Measurements from ENCODE around the gene TLR1.

The TLR1 gene

GRCh38 chr4:38829237-38829636, 24.6 kb upstream of the TLR1 start:
- H3K4me3 ChIP-seq: no peak overlapping the region
- no peaks in the 10 kb centered on the region for H3K4me1 ChIP-seq
- no peaks in the 10 kb centered on the region for H3K36me3 ChIP-seq
- no peak for TF ChIP-seq Cebpa-rat (IDR thresholded peaks at IDR 0.05)
- no peak overlapping the region for H3K9ac ChIP-seq
- H4K20me1 ChIP-seq: no peaks in the 10 kb centered on the region
- H3K4me2 ChIP-seq: no peak overlapping the region
- H3K27ac ChIP-seq: no peak overlapping the region
- no peaks in the 10 kb centered on the region for H3K27me3 ChIP-seq
- H3K9me3 ChIP-seq: peaks cover 13% of the 10 kb centered on the region

- H3K9ac ChIP-seq: no peak overlapping the region
- no peaks in the 10 kb centered on the region for H3K27me3 ChIP-seq
- H3K4me2 ChIP-seq: no peak overlapping the region
- H3K36me3 ChIP-seq: no peaks in the 10 kb centered on the region
- H3K27ac ChIP-seq: no peak overlapping the region
- H4K20me1 ChIP-seq: no peaks in the 10 kb centered on the region
- no peak for TF ChIP-seq Cebpa-rat (IDR thresholded peaks at IDR 0.05)
- H3K4me3 ChIP-seq: no peak overlapping the region
- peaks cover 18% of the 10 kb centered on the region for H3K9me3 ChIP-seq
- H3K4me1 ChIP-seq: no peaks in the 10 kb centered on the region
Observed at GRCh38 chr4:38823766-38824165, 19.2 kb upstream of the TLR1 start.

DNA sequence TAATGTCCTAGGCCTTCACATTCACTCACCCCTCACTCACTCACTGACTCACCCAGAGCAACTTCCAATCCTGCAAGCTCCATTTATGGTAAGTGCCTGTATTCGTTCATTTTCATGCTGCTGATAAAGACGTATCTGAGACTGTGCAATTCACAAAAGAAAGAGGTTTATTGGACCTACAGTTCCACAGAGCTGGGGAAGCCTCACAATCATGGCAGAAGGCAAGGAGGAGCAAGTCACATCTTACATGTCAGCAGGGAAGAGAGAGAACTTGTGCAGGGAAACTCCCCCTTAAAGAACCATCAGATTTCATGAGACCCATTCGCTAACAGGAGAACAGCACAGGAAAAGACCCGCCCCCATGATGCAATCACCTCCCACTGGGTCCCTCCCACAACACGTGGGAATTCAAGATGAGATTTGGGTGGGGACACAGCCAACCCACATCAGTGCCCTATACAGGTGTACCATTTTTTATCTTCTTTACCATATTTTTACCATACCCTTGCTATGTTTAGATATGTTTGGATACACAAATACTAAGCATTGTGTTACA, 18.2 kb upstream of the TLR1 start:
- Histone ChIP-seq H3K27ac (no peak overlapping the region), H3K9me3 (peaks cover 18% of the 10 kb centered on the region), H3K36me3 (no peaks in the 10 kb centered on the region), H3K27me3 (no peaks in the 10 kb centered on the region), H3K4me2 (no peak overlapping the region), H3K9ac (no peak overlapping the region), H3K4me3 (no peak overlapping the region), H4K20me1 (no peaks in the 10 kb centered on the region), H3K4me1 (no peaks in the 10 kb centered on the region)
- no peak for TF ChIP-seq Cebpa-rat (IDR thresholded peaks at IDR 0.05)

DNA sequence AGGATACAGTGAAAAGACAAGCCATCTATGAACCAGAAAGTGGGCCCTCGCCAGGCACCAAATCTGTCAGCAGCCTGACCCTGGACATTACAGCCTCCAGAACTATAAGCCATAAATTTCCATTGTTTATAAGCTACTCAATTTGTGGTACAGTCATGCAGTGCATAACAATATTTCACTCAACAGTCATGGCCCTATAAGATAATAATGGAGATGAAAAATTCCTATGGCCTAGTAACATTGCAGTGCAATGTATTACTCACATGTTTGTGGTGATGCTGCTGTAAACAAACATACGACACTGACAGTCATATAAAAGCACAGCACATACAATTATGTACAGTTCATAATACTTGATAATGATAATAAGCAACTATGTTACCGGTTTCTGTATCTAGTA, 17.1 kb upstream of the TLR1 start:
- Histone ChIP-seq H3K4me1 (peaks cover under 1% of the 10 kb centered on the region; the same call in 1 of the 2 replicates), H3K27ac (no peak overlapping the region), H3K27me3 (no peaks in the 10 kb centered on the region), H3K4me2 (no peak overlapping the region), H3K36me3 (no peaks in the 10 kb centered on the region), H3K9ac (no peak overlapping the region), H3K4me3 (no peak overlapping the region), H4K20me1 (no peaks in the 10 kb centered on the region), H3K9me3 (peaks cover 18% of the 10 kb centered on the region)
- no peak for TF ChIP-seq Cebpa-rat (IDR thresholded peaks at IDR 0.05)

GRCh38 chr4:38820329-38821061, 15.9 kb upstream of the TLR1 start:
- peak; percentile 78; the same call in 1 of the 2 replicates for TF ChIP-seq Cebpa-rat (IDR thresholded peaks at IDR 0.05)
- no peak overlapping the region for H3K27ac ChIP-seq
- H3K4me2 ChIP-seq: no peak overlapping the region
- no peaks in the 10 kb centered on the region for H3K36me3 ChIP-seq
- no peaks in the 10 kb centered on the region for H4K20me1 ChIP-seq
- peaks cover 20% of the 10 kb centered on the region for H3K9me3 ChIP-seq
- H3K4me1 ChIP-seq: peaks cover 13% of the 10 kb centered on the region; the same call in 1 of the 2 replicates
- H3K9ac ChIP-seq: no peak overlapping the region
- no peaks in the 10 kb centered on the region for H3K27me3 ChIP-seq
- H3K4me3 ChIP-seq: no peak overlapping the region

DNA sequence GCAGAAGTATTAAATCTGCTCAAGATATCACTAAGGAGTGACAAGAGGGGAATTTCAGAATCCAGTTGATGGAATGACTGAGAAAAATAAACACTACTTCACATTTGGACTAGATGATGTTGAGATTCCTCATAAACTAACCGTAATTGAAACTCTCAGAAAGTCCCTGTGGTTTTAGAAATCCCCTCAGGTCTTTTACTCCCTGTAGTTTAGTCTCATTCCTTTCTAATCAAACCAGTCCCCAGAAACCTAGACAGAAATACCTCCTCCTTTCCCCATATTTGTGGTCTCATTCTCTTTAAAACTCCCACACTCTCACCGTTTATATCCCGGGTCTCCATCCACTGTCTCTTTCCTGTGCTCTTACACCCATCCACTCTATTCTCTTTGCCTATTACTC, 15.0 kb upstream of the TLR1 start:
- Histone ChIP-seq H3K27ac (no peak overlapping the region), H3K9ac (no peak overlapping the region), H3K4me2 (no peak overlapping the region), H3K9me3 (peaks cover 29% of the 10 kb centered on the region), H3K36me3 (no peaks in the 10 kb centered on the region), H3K4me3 (no peak overlapping the region), H4K20me1 (no peaks in the 10 kb centered on the region), H3K4me1 (peaks cover 13% of the 10 kb centered on the region; the same call in 1 of the 2 replicates), H3K27me3 (no peaks in the 10 kb centered on the region)
- no peak for TF ChIP-seq Cebpa-rat (IDR thresholded peaks at IDR 0.05)

DNA sequence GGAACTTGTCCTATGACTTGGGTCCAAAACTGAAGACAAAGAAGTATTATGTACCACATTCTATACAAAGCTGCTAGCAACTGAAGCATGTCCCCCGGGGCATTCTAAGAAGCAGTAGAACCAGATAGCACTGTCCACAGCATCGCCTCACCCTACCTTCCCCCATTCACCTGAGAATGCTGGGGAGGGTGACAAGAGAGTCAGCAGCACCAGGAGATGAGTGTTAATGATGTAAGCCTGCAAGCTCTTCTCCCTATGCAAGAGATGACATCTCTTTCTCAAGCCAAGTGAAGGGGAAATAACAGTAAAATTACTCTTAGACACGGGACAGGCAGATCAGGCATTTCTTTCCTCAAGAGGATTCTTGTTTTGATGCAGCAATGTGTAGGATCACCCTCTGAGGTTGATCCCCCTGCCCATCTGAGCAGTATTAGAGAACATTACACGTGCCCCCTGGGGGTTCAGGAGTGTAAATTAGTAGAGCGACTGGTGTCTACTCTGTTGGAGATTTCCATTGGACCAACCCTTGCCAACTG, 13.9 kb upstream of the TLR1 start:
- H3K9ac ChIP-seq: no peak overlapping the region
- no peaks in the 10 kb centered on the region for H4K20me1 ChIP-seq
- peaks cover 31% of the 10 kb centered on the region for H3K9me3 ChIP-seq
- no peak for TF ChIP-seq Cebpa-rat (IDR thresholded peaks at IDR 0.05)
- no peak overlapping the region for H3K27ac ChIP-seq
- no peak overlapping the region for H3K4me3 ChIP-seq
- H3K36me3 ChIP-seq: no peaks in the 10 kb centered on the region
- peaks cover 13% of the 10 kb centered on the region; the same call in 1 of the 2 replicates for H3K4me1 ChIP-seq
- no peaks in the 10 kb centered on the region for H3K27me3 ChIP-seq
- no peak overlapping the region for H3K4me2 ChIP-seq

GRCh38 chr4:38815885-38816782, 11.5 kb upstream of the TLR1 start:
- H3K9ac ChIP-seq: no peak overlapping the region
- H4K20me1 ChIP-seq: no peaks in the 10 kb centered on the region
- peaks cover 13% of the 10 kb centered on the region; the same call in 1 of the 2 replicates for H3K4me1 ChIP-seq
- no peaks in the 10 kb centered on the region for H3K36me3 ChIP-seq
- no peak overlapping the region for H3K4me3 ChIP-seq
- H3K27me3 ChIP-seq: no peaks in the 10 kb centered on the region
- H3K9me3 ChIP-seq: peaks cover 22% of the 10 kb centered on the region
- H3K27ac ChIP-seq: no peak overlapping the region
- peak overlapping the region; percentile 18; the same call in 1 of the 2 replicates for H3K4me2 ChIP-seq
- TF ChIP-seq Cebpa-rat (IDR thresholded peaks at IDR 0.05): no peak

- Histone ChIP-seq H3K4me2 (no peak overlapping the region), H3K4me3 (no peak overlapping the region), H3K36me3 (no peaks in the 10 kb centered on the region), H3K4me1 (peaks cover 13% of the 10 kb centered on the region; the same call in 1 of the 2 replicates), H3K27me3 (no peaks in the 10 kb centered on the region), H3K9ac (no peak overlapping the region), H3K27ac (no peak overlapping the region), H3K9me3 (peaks cover 22% of the 10 kb centered on the region), H4K20me1 (no peaks in the 10 kb centered on the region)
- no peak for TF ChIP-seq Cebpa-rat (IDR thresholded peaks at IDR 0.05)
Observed at GRCh38 chr4:38814386-38814785, 9.8 kb upstream of the TLR1 start.
